Glomerular endothelial cell (primary cell): ENCODE results near the gene KRT75. TPM values are rescaled to one million over a fixed set of nuclear protein-coding genes. Genes with fewer than 3 reads are reported as not detected.
"Not testable (repeated sequence)": the region's sequence is repeated elsewhere in the genome, so short reads cannot be mapped to it uniquely, and the experiment has no call there.

Experiments
- DNase-seq: peaks from one replicate; pipeline ENCODE4 v3.0.0-alpha.2; 2011; ENCODE audit warnings: low read depth, low spot score; ENCODE audit errors: extremely low read depth
- total RNA-seq: library from RNA; depleted of rRNA; stranded (reverse); fragments of >200 nt; gene quantifications from 2 replicates; pipeline ENCODE4 v1.2.3, GENCODE V29; 2015

Gene KRT75
- total RNA-seq, 1 donor from 2014 or later: not detected

DNA sequence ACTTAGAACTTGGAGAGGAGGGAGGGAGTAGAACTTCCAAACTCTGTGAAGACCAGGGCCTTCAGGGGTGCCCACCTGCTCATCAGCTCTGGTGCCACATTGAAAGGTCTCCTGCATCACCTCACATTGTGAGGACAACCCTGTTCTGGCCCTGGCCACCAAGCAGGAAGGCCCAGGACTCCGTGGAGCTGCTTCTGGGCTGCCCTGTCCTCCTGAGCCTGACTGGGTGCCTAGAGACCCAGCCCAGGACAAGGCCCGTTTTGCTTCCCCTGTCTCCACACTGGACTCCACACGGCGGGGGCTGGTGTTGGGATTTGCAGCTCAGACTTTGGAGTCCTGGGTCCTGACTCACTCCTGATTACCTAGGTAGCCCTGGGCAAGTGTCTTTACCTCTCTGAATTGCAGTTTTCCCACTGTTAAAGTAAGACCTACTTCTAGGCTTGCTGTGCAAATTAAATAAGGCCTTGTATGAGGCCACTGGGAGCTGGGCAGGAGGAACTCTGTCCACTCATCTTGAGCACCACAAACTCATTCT, 15.5 kb downstream of the KRT75 start:
- no peak for DNase-seq

DNA sequence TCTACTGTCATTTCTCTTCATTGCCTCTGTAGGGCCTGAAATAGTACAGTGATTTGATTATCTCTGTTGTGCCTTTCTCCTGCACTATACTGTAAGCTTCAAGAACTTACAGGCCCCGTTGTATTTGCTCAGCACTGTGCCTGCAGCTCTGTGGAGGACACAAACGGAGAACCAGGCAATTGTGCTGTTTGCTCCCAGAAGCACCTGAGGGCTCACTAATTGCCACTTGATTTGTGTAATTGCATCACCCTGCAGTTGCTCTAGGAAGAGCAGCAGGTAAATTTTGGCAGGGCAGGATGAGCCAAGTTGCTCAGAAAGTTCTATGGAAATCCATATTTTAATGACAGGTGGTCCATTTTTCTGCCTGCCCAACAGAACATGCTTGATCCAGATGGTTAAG, 16.4 kb downstream of the KRT75 start:
- no peak for DNase-seq

DNA sequence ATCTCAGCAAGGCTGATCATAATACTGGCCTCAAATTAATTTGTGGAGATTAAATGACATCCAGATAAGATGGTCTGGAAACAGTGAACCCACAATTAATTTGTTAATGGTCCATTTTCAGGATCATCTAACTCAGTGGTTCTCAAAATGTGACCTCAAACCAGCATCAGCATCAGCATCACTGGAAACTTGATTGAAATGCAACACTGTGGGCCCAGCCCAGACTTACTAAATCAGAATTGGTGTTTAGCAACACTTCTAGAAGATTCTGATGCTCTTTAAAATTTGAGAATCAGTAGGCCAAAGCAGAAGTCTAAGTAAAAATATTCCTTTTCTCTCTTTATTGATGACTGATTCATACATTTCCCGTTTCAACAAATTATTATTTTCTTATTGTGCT, 17.4 kb downstream of the KRT75 start:
- no peak for DNase-seq

DNA sequence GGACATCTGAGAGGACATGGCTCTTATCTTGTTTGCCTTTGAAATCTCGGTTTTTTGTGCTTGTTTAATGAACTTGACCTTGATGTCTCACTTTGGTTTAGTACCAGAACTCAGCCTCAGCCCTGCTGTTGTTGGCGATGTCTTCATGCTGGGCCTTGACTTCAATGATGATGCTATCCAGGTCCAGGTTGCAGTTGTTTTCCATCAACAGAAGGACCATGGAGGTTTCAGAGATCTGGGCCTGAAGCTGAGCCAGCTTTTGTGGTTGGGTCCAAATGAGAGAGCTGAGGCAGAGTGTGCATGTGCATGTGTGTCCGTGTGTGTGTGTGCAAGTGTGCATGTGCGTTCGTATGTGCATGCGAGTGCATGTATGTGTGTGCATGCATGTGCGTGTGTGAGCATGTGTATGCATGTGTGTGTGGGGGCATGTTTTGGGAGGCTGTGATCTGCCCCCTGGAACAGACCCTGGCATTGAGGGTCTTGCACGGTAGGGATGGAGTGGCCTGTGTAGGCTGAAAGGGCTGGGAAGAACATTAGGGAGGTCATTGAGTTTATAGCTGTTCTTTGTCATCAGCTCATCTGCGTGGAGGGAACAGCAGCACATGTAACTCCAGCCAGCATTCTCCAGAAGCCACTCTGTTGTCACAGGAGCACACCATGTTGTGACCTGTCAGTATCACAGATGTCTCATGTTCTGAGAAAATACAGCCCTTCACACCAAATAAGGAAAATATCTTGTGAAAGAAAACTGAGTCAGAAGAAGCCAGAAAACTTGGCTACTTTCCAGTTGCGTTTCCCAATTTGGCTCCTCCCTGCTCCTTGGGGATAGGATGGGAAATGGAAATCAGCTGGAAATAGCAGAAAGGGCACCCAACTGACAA, 18.1 kb downstream of the KRT75 start:
- no peak for DNase-seq

GRCh38 chr12:52414936-52415335, 19.2 kb downstream of the KRT75 start:
- no peak for DNase-seq

GRCh38 chr12:52413782-52414345, 20.3 kb downstream of the KRT75 start:
- DNase-seq: no peak

DNA sequence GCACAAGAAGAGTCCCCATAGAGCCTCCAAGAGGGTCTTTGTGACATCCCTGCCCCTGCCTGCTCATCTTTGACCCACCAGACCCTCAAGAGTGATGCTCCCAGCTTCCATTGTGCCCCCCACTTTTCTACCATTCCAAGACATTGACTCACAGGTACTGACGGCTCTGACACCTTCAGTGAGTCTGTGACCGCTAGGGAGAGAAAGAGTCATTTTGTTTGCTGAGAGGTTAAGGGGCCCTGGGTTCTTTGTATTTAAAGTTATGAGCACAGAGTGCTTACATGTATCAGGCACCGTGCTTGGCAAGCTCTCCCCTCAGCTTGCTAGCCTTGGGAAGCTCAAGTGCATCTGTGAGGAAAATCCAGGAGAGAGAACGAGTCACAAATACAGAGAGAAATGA, 21.0 kb downstream of the KRT75 start:
- no peak for DNase-seq

GRCh38 chr12:52411815-52412214, 22.4 kb downstream of the KRT75 start:
- no peak for DNase-seq

GRCh38 chr12:52410589-52411248, 23.5 kb downstream of the KRT75 start:
- DNase-seq: not testable (repeated sequence)

DNA sequence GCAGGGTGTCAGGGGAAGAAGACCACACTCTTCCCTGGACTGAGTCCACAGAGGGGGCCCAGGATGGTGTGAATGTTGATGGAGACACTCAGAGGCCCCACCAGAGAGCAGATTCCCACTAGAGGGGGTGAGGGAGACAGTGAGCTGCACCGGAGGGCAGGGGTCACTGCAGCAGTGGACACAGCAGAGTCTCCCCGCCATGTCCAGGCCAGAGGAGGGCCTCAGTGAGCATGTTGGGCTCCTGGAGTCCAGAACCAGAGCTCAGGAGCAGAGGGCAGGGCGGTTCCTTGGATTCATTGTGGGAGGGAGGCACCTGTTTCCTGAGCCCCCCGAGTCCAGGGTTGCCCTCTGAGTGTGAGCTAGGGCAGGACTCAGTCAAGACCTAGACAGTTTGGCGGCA, 26.3 kb downstream of the KRT75 start:
- DNase-seq: no peak

- no peak for DNase-seq
These were observed 28.2 kb downstream of the KRT75 start, which contains the start of gene KRT82 for GRCh38 chr12:52405922-52406385. KRT82 (minus strand) TSS chr12:52406335; CDS start chr12:52406277, 58 bp downstream.

DNA sequence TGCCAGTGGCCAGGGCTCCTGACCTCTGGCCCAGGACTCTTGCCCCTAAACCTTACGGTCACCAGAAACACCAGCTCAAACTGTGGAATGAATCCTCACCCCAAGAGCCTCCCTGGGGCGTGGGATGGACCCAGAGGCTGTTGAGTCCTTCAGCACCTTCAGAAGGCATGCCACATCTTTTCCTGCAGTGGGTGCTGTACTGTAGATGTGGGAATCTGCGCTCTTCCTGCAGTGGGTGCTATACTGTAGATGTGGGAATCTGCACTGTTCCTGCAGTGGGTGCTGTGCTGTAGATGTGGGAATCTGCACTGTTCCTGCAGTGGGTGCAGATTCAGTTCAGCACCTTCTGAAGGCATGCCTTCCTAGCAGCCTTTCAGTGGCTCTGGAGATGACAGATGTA, 29.2 kb downstream of the KRT75 start:
- DNase-seq: no peak

DNA sequence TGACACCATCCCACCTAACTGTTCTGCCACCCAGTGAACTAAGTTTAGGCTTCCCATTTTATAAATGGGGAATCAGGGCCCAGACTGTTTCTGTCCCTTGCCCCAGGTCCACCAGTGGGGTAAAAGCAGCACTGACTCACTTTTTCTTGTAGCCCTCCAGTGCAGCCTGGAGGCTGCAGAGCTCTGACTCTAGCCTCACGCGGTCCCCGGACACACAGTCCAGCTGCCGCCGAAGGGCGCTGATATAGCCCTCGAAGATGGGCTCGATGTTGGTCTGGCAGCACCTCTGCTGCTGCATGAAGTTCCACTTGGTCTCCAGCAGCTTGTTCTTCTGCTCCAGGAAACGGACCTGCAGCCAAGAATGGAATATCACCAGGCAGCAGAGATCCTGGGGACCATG, 30.6 kb downstream of the KRT75 start:
- no peak for DNase-seq

DNA sequence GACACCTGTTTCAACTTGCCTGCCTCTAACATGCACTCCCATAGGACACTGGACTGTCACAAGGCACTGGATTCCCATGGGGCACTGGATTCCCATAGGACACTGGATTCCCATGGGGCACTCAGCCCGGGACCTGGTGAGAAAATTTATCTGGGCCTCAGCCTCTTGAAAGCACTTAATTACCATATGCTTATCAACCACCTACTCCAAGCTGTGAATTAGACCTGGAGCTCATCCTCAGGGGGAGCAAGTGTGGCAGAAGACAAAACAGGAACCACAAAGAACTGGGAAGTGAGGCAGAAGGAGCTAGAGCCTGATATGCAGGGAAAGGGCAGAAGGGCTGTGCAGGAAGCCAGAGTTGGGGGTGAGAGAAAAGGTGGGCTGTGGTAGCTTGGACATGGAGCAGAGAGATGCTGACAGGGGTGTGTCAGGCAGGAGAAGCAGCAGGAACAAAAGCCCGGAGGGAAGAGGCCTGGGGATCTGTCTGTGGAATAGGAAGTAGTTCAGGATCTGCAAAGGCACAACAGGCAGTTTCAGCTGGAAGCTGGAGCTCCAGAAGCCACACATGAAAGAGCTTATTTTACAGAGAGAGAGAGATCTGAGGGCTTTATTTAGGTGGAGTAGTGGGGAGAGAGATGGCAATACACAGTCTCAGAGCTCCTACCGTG, 31.2 kb downstream of the KRT75 start:
- DNase-seq: no peak

GRCh38 chr12:52402377-52402776, 31.8 kb downstream of the KRT75 start:
- DNase-seq: no peak

DNA sequence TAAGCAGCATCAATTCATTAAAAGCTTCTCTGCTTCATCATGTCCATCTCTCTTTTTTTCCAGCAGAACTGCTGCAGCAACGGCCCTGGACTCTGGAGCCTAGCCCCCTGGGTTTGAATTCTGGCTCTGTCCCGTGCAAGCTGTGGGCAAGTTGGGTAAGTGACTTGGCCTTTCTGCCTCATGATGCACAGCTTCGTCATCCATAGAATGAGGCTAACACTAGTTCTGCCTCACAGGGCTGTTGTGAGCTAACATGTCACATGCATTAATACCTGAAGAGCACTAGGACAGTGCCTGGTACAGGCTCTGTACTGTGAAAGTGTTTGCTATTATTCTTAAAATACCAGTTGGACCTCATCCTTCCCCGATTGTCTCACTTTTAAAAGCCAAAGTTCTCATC, 32.2 kb downstream of the KRT75 start:
- DNase-seq: no peak

- no peak for DNase-seq
These were observed 32.6 kb downstream of the KRT75 start for GRCh38 chr12:52401526-52401925.

- no peak for DNase-seq
These were observed 33.3 kb downstream of the KRT75 start for GRCh38 chr12:52400906-52401305.

DNA sequence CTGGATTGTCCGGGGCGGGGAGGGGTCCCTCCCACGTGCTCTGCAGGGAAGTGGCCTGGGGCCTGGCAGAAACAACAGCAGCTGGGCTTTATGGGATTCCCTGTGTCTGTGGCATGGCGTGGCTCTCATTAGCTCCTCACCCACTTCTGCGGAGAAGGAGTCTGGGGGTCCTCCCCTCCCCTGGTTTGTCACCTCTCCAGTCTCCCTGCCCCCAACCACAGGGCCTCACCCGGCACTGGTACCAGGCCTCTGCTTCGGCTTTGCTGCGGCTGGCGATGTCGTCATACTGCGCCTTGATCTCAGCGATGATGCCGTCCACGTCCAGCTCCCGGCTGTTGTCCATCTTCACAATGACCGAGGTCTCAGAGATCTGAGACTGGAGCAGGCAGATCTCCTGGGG, 34.4 kb downstream of the KRT75 start:
- DNase-seq: no peak

GRCh38 chr12:52398176-52398575, 36.0 kb downstream of the KRT75 start:
- DNase-seq: no peak

- DNase-seq: no peak
These were observed 37.5 kb downstream of the KRT75 start for GRCh38 chr12:52396656-52397055.
